ENCODE measurements around the gene PGPEP1. TPM values are rescaled to one million over a fixed set of nuclear protein-coding genes. Genes with fewer than 3 reads are reported as not detected.
"Not testable (repeated sequence)": the region's sequence is repeated elsewhere in the genome, so short reads cannot be mapped to it uniquely, and the experiment has no call there.

The PGPEP1 gene
- total RNA-seq, 4 donors from 2014 or later = 15.6 to 25.2 (median 18.0) TPM

GRCh38 chr19:18353378-18354005, 13.1 kb downstream of the PGPEP1 start:
- TF ChIP-seq CTCF (IDR thresholded peaks at IDR 0.05) = no peak
- ATAC-seq (ENCODE audit: low FRiP score) = no peak
- no peak for DNase-seq (ENCODE audit: low spot score)

- not testable (repeated sequence) for DNase-seq (ENCODE audit: low spot score); ATAC-seq (ENCODE audit: low FRiP score)
Observed at GRCh38 chr19:18354743-18355142, 14.3 kb downstream of the PGPEP1 start.

- ATAC-seq (ENCODE audit: low FRiP score) = no peak
- no peak for DNase-seq (ENCODE audit: low spot score)
- TF ChIP-seq CTCF (IDR thresholded peaks at IDR 0.05) = no peak
Observed at GRCh38 chr19:18357041-18357440, 16.6 kb downstream of the PGPEP1 start.

- ATAC-seq (ENCODE audit: low FRiP score) (no peak), DNase-seq (ENCODE audit: low spot score) (no peak)
- no peak for TF ChIP-seq CTCF (IDR thresholded peaks at IDR 0.05)
Observed at GRCh38 chr19:18361646-18362045, 21.2 kb downstream of the PGPEP1 start.

GRCh38 chr19:18362934-18363542, 22.6 kb downstream of the PGPEP1 start:
- ATAC-seq (ENCODE audit: low FRiP score) (no peak), DNase-seq (ENCODE audit: low spot score) (no peak)
- TF ChIP-seq CTCF (IDR thresholded peaks at IDR 0.05) = no peak

GRCh38 chr19:18363787-18364186, 23.4 kb downstream of the PGPEP1 start:
- DNase-seq (ENCODE audit: low spot score) = no peak
- no peak for ATAC-seq (ENCODE audit: low FRiP score)
- no peak for TF ChIP-seq CTCF (IDR thresholded peaks at IDR 0.05)

- not testable (repeated sequence) for DNase-seq (ENCODE audit: low spot score); ATAC-seq (ENCODE audit: low FRiP score)
Observed at GRCh38 chr19:18364277-18364825, 24.0 kb downstream of the PGPEP1 start.
